Thoracic aorta (tissue), 2 donors: ENCODE measurements around the gene CAMK2B. TPM values are rescaled to one million over a fixed set of nuclear protein-coding genes. Genes with fewer than 3 reads are reported as not detected.

ENCODE experiments used
- ATAC-seq: fragments of 150-250 bp; one replicate; pipeline ENCODE4 v1.8.0; 2017; ENCODE audit warnings: low read depth; ENCODE audit not compliant: insufficient number of reproducible peaks, low FRiP score
- DNase-seq: peaks from one replicate; pipeline ENCODE4 v3.0.0-alpha.2; 2020; ENCODE audit warnings: low spot score
- H3K27ac ChIP-seq, 2 donors: fragments of 200-600 bp; sonication (generic); 1 replicate in 1 of 2; 2 replicates in 1 of 2; pipeline ENCODE4 v1.5.1; 2016; ENCODE audit warnings: mild to moderate bottlenecking in 2 of 2, moderate library complexity in 2 of 2
- H3K27me3 ChIP-seq: fragments of 200-600 bp; sonication (generic); replicated peaks from 2 replicates; pipeline ENCODE4 v1.6.0; 2016; ENCODE audit warnings: mild to moderate bottlenecking; ENCODE audit not compliant: insufficient read depth
- H3K36me3 ChIP-seq: fragments of 200-600 bp; sonication (generic); one replicate; pipeline ENCODE4 v1.5.1; 2016
- H3K4me1 ChIP-seq, 2 donors: fragments of 200-600 bp; sonication (generic); 1 replicate in 1 of 2; 2 replicates in 1 of 2; pipeline versions ENCODE4 v1.5.1 to v1.6.0; 2016; ENCODE audit warnings: low read depth in 2 of 2, mild to moderate bottlenecking in 1 of 2; ENCODE audit not compliant: control insufficient read depth in 1 of 2
- H3K4me3 ChIP-seq: fragments of 200-600 bp; sonication (generic); 2 replicates; pipeline ENCODE4 v1.5.1; 2016; ENCODE audit warnings: mild to moderate bottlenecking
- H3K9me3 ChIP-seq: fragments of 200-600 bp; sonication (generic); 2 replicates; pipeline ENCODE4 v1.5.1; 2016
- total RNA-seq, 2 donors: library from RNA; depleted of rRNA; stranded (reverse); fragments of >200 nt; gene quantifications; one replicate each; pipeline versions ENCODE4 v1.1.0 to v1.2.3, GENCODE V29; 2016
- TF ChIP-seq, protein P1 (sequence below): fragments of 200-600 bp; sonication (generic); IDR thresholded peaks from one replicate; pipeline ENCODE4 v1.5.1; 2019; ENCODE audit warnings: antibody characterized with exemption

The CAMK2B gene
- total RNA-seq, 2 donors from 2014 or later: 1.5 to 2.8 TPM

- DNase-seq (no peak), ATAC-seq (no peak)
- Histone ChIP-seq H3K9me3 (no peaks in the 10 kb centered on the region), H3K27ac (no peak overlapping the region), H3K4me1 (no peaks in the 10 kb centered on the region), H3K36me3 (no peaks in the 10 kb centered on the region), H3K4me3 (no peak overlapping the region), H3K27me3 (no peaks in the 10 kb centered on the region)
- TF ChIP-seq, protein P1, sequence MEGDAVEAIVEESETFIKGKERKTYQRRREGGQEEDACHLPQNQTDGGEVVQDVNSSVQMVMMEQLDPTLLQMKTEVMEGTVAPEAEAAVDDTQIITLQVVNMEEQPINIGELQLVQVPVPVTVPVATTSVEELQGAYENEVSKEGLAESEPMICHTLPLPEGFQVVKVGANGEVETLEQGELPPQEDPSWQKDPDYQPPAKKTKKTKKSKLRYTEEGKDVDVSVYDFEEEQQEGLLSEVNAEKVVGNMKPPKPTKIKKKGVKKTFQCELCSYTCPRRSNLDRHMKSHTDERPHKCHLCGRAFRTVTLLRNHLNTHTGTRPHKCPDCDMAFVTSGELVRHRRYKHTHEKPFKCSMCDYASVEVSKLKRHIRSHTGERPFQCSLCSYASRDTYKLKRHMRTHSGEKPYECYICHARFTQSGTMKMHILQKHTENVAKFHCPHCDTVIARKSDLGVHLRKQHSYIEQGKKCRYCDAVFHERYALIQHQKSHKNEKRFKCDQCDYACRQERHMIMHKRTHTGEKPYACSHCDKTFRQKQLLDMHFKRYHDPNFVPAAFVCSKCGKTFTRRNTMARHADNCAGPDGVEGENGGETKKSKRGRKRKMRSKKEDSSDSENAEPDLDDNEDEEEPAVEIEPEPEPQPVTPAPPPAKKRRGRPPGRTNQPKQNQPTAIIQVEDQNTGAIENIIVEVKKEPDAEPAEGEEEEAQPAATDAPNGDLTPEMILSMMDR: peak; percentile 43
These were observed 22.9 kb upstream of the CAMK2B start for GRCh38 chr7:44348300-44348699.

GRCh38 chr7:44347546-44348114, 22.2 kb upstream of the CAMK2B start:
- Histone ChIP-seq H3K4me1 (no peaks in the 10 kb centered on the region), H3K27ac (no peak overlapping the region), H3K4me3 (no peak overlapping the region), H3K27me3 (no peaks in the 10 kb centered on the region), H3K9me3 (no peaks in the 10 kb centered on the region), H3K36me3 (no peaks in the 10 kb centered on the region)
- ATAC-seq (no peak), DNase-seq (no peak)
- TF ChIP-seq, protein P1: no peak

GRCh38 chr7:44346063-44346462, 20.7 kb upstream of the CAMK2B start:
- no peaks in the 10 kb centered on the region for H3K36me3 ChIP-seq
- no peaks in the 10 kb centered on the region for H3K9me3 ChIP-seq
- TF ChIP-seq, protein P1: no peak
- H3K4me1 ChIP-seq: no peaks in the 10 kb centered on the region
- H3K27me3 ChIP-seq: no peaks in the 10 kb centered on the region
- ATAC-seq: no peak
- no peak overlapping the region for H3K4me3 ChIP-seq
- no peak for DNase-seq
- H3K27ac ChIP-seq: no peak overlapping the region

GRCh38 chr7:44341401-44341800, 16.0 kb upstream of the CAMK2B start:
- TF ChIP-seq, protein P1: no peak
- Histone ChIP-seq H3K27ac (no peak overlapping the region), H3K27me3 (no peaks in the 10 kb centered on the region), H3K4me3 (no peak overlapping the region), H3K9me3 (no peaks in the 10 kb centered on the region), H3K36me3 (no peaks in the 10 kb centered on the region), H3K4me1 (no peaks in the 10 kb centered on the region)
- DNase-seq (no peak), ATAC-seq (no peak)

DNA sequence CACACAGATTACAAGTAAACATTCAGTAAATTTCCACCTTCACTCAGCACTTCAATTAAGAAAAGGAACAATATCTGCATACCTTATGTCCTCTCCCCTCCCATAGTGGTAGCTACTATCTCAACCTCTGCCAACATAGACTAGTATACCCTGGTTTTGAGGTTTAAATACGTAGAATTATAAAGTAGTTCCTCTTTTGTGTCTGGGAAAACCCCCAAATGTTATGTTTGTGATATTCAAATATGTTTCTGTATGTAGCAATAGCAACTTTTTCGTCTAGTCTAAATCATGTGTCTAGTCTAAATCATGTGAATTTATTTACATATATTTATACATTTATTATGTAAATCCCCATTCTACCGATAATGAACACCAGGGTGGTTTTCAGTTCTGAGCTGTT, 13.2 kb upstream of the CAMK2B start:
- Histone ChIP-seq H3K9me3 (no peaks in the 10 kb centered on the region), H3K27me3 (no peaks in the 10 kb centered on the region), H3K4me3 (no peak overlapping the region), H3K36me3 (no peaks in the 10 kb centered on the region), H3K4me1 (peaks cover 0 to 6% of the 10 kb centered on the region in 2 donors), H3K27ac (no peak overlapping the region)
- TF ChIP-seq, protein P1: no peak
- ATAC-seq: no peak
- DNase-seq: no peak
